ENCODE data around the gene EVC2. TPM values are rescaled to one million over a fixed set of nuclear protein-coding genes. Genes with fewer than 3 reads are reported as not detected.

The EVC2 gene
- total and polyA plus RNA-seq, 2 donors (not counting 1 experiment from before 2014, with no cell fraction given): 1.4 to 16.5 TPM

- Histone ChIP-seq H2AFZ (ENCODE audit: low read length) (no peak overlapping the region), H3K4me3 (replicated peaks in 1 of 4; ENCODE audit: control extremely low read depth in 1 of 4, insufficient read depth in 1 of 4, low read depth in 3 of 4, low read length in 4 of 4) (no peak overlapping the region), H3K27me3 (ENCODE audit: control insufficient read depth, insufficient read depth, low read length) (no peaks in the 10 kb centered on the region), H3K9ac (ENCODE audit: insufficient read depth, low read length) (no peak overlapping the region), H3K27ac (ENCODE audit: insufficient read depth, low read length) (no peak overlapping the region), H4K20me1 (ENCODE audit: control insufficient read depth, extremely low read depth, insufficient read depth, low read length) (no peaks in the 10 kb centered on the region), H3K4me2 (ENCODE audit: extremely low read depth, insufficient read depth, low read length) (no peak overlapping the region), H3K36me3 (ENCODE audit: control insufficient read depth, insufficient read depth, low read length) (peaks cover 5% of the 10 kb centered on the region), H3K4me1 (ENCODE audit: control insufficient read depth, extremely low read depth, insufficient read depth, low read length) (peaks cover 14% of the 10 kb centered on the region), H3K79me2 (ENCODE audit: control insufficient read depth, insufficient read depth, low read length) (peaks cover 48% of the 10 kb centered on the region), H3K9me3 (ENCODE audit: control insufficient read depth, insufficient read depth, low read depth, low read length) (no peaks in the 10 kb centered on the region)
- TF ChIP-seq EZH2 (IDR thresholded peaks at IDR 0.05; ENCODE audit: low read length, missing control alignments) (no peak), CTCF (conservative IDR thresholded peaks at IDR 0.05 in 1 of 2, IDR thresholded peaks at IDR 0.05 in 1 of 2; ENCODE audit: low read depth in 1 of 2, low read length in 2 of 2) (no peak)
- no peak for DNase-seq (ENCODE audit: low read depth in 2 of 2)
These were observed 12.6 kb upstream of the EVC2 start for GRCh38 chr4:5720980-5721379.

- no peak overlapping the region for H2AFZ ChIP-seq (ENCODE audit: low read length)
These were observed 11.9 kb upstream of the EVC2 start for GRCh38 chr4:5720157-5720850.

More at GRCh38 chr4:5720157-5720850, 11.9 kb upstream of the EVC2 start:
- Histone ChIP-seq H3K9me3 (ENCODE audit: control insufficient read depth, insufficient read depth, low read depth, low read length) (no peaks in the 10 kb centered on the region), H4K20me1 (ENCODE audit: control insufficient read depth, extremely low read depth, insufficient read depth, low read length) (no peaks in the 10 kb centered on the region), H3K4me1 (ENCODE audit: control insufficient read depth, extremely low read depth, insufficient read depth, low read length) (peaks cover 14% of the 10 kb centered on the region), H3K4me3 (replicated peaks in 1 of 4; ENCODE audit: control extremely low read depth in 1 of 4, insufficient read depth in 1 of 4, low read depth in 3 of 4, low read length in 4 of 4) (no peak overlapping the region), H3K36me3 (ENCODE audit: control insufficient read depth, insufficient read depth, low read length) (peaks cover 4% of the 10 kb centered on the region), H3K79me2 (ENCODE audit: control insufficient read depth, insufficient read depth, low read length) (peaks cover 49% of the 10 kb centered on the region), H3K27ac (ENCODE audit: insufficient read depth, low read length) (no peak overlapping the region), H3K27me3 (ENCODE audit: control insufficient read depth, insufficient read depth, low read length) (no peaks in the 10 kb centered on the region), H3K4me2 (ENCODE audit: extremely low read depth, insufficient read depth, low read length) (no peak overlapping the region), H3K9ac (ENCODE audit: insufficient read depth, low read length) (no peak overlapping the region)
- TF ChIP-seq EZH2 (IDR thresholded peaks at IDR 0.05; ENCODE audit: low read length, missing control alignments) (no peak), CTCF (conservative IDR thresholded peaks at IDR 0.05 in 1 of 2, IDR thresholded peaks at IDR 0.05 in 1 of 2; ENCODE audit: low read depth in 1 of 2, low read length in 2 of 2) (no peak)
- no peak for DNase-seq (ENCODE audit: low read depth in 2 of 2)
